Fibroblast of lung (primary cell): Measurements from ENCODE around the gene IL36B.

Experiments
- EZH2 ChIP-seq: IDR thresholded peaks from 2 replicates; pipeline ENCODE4 v1.5.1; 2012; ENCODE audit warnings: low read length, control low read depth, mild to moderate bottlenecking; ENCODE audit errors: missing control alignments
- TF ChIP-seq, protein P1 (sequence below), 2 donors: IDR thresholded peaks in 1 of 2; conservative IDR thresholded peaks in 1 of 2; 1 replicate in 1 of 2; 2 replicates in 1 of 2; pipeline ENCODE4 v1.5.1; 2011 to 2012; ENCODE audit warnings: low read length in 2 of 2, control low read depth in 1 of 2, inconsistent platforms in 1 of 2, low read depth in 1 of 2, mild to moderate bottlenecking in 1 of 2

DNA sequence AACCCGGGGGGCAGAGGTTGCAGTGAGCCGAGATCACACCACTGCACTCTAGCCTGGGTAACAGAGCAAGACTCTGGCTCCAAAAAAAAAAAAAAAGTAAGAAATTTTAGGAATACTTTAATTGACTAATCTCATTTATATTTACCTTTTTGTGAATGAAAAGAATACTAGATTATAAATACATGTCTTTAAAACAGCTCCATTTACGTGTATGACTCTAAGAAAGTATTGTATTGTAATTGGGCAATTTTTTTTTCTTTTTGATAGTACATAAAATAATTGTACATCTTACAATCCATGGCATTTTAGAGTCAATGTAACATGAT lies 39.4 kb downstream of the IL36B start:
- TF ChIP-seq, protein P1, sequence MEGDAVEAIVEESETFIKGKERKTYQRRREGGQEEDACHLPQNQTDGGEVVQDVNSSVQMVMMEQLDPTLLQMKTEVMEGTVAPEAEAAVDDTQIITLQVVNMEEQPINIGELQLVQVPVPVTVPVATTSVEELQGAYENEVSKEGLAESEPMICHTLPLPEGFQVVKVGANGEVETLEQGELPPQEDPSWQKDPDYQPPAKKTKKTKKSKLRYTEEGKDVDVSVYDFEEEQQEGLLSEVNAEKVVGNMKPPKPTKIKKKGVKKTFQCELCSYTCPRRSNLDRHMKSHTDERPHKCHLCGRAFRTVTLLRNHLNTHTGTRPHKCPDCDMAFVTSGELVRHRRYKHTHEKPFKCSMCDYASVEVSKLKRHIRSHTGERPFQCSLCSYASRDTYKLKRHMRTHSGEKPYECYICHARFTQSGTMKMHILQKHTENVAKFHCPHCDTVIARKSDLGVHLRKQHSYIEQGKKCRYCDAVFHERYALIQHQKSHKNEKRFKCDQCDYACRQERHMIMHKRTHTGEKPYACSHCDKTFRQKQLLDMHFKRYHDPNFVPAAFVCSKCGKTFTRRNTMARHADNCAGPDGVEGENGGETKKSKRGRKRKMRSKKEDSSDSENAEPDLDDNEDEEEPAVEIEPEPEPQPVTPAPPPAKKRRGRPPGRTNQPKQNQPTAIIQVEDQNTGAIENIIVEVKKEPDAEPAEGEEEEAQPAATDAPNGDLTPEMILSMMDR (conservative IDR thresholded peaks at IDR 0.05 in 1 of 2, IDR thresholded peaks at IDR 0.05 in 1 of 2; ENCODE audit: low read depth in 1 of 2, low read length in 2 of 2): no peak
- TF ChIP-seq EZH2: no peak
